T-cell (primary cell): ENCODE measurements around the gene ITGAL. TPM values are rescaled to one million over a fixed set of nuclear protein-coding genes. Genes with fewer than 3 reads are reported as not detected.
"Not testable (repeated sequence)": the region's sequence is repeated elsewhere in the genome, so short reads cannot be mapped to it uniquely, and the experiment has no call there.

Experiments
- ATAC-seq, 4 experiments: fragments of 200-7000 bp in 3 of 4; fragments of 150-1000 bp in 1 of 4; cut with Tn5 transposase; replicated peaks in 1 of 4; 1 replicate in 3 of 4; 2 replicates in 1 of 4; pipeline ENCODE4 v1.10.0; 2021; ENCODE audit warnings: moderate library complexity in 3 of 4, mild to moderate bottlenecking in 2 of 4, moderate number of reproducible peaks in 1 of 4
- CTCF ChIA-PET, 2 donors: fragments of 300-600 bp; sonication (Branson Sonifier 250); formaldehyde crosslinking; loops; one replicate each; lab custom pipeline; 2022; ENCODE audit warnings: antibody characterized with exemption in 2 of 2; lab: Charles Lee
- POLR2A ChIA-PET, 2 donors: fragments of 300-600 bp; sonication (Branson Sonifier 250); formaldehyde crosslinking; loops; one replicate each; lab custom pipeline; 2022; ENCODE audit warnings: antibody characterized with exemption in 2 of 2; lab: Charles Lee
- DNase-seq, 35 experiments: peaks; one replicate each; pipeline versions ENCODE4 v3.0.0 to v3.0.0-alpha.2; 2013 to 2023
- H3K27ac ChIP-seq: one replicate; pipeline ENCODE4 v1.5.1; 2013; ENCODE audit warnings: low read length
- H3K27me3 ChIP-seq, 2 experiments: replicated peaks in 1 of 2; 1 replicate in 1 of 2; 2 replicates in 1 of 2; pipeline versions ENCODE4 v1.6.1 to v1.7.0; 2013; ENCODE audit warnings: low read length in 1 of 2, mixed read lengths in 1 of 2; ENCODE audit not compliant: control insufficient read depth in 2 of 2, insufficient read depth in 2 of 2; ENCODE audit errors: extremely low read depth in 1 of 2
- H3K36me3 ChIP-seq, 2 donors: 1 replicate in 1 of 2; 2 replicates in 1 of 2; pipeline versions ENCODE4 v1.6.1 to v1.7.0; 2013; ENCODE audit warnings: low read length in 1 of 2; ENCODE audit not compliant: control insufficient read depth in 2 of 2, insufficient read depth in 1 of 2; ENCODE audit errors: extremely low read depth in 1 of 2
- H3K4me1 ChIP-seq, 2 experiments: 1 replicate in 1 of 2; 2 replicates in 1 of 2; pipeline versions ENCODE4 v1.6.1 to v1.7.0; 2013; ENCODE audit warnings: low read length in 2 of 2, mixed read lengths in 1 of 2; ENCODE audit not compliant: insufficient read depth in 2 of 2, control insufficient read depth in 1 of 2; ENCODE audit errors: extremely low read depth in 1 of 2
- H3K4me3 ChIP-seq, 2 donors: 1 replicate in 1 of 2; 2 replicates in 1 of 2; pipeline versions ENCODE4 v1.5.1 to v1.7.0; 2013; ENCODE audit warnings: mild to moderate bottlenecking in 2 of 2, low read length in 1 of 2, moderate library complexity in 1 of 2; ENCODE audit not compliant: control insufficient read depth in 1 of 2; ENCODE audit errors: extremely low read depth in 1 of 2
- H3K9me3 ChIP-seq: 2 replicates; pipeline ENCODE4 v1.7.0; 2013
- H3K27ac Mint-ChIP-seq, 2 donors: one replicate each; pipeline ENCODE4 v1.8.0; 2020 to 2021; ENCODE audit warnings: mild to moderate bottlenecking in 2 of 2, mixed read lengths in 2 of 2
- H3K27me3 Mint-ChIP-seq, 2 donors: one replicate each; pipeline ENCODE4 v1.8.0; 2021 to 2022; ENCODE audit warnings: mixed read lengths in 2 of 2
- H3K36me3 Mint-ChIP-seq: one replicate; pipeline ENCODE4 v1.8.0; 2021; ENCODE audit warnings: mixed read lengths
- H3K4me1 Mint-ChIP-seq, 3 donors: one replicate each; pipeline ENCODE4 v1.8.0; 2020 to 2022; ENCODE audit warnings: mixed read lengths in 3 of 3, mild to moderate bottlenecking in 1 of 3
- H3K4me3 Mint-ChIP-seq, 3 donors: one replicate each; pipeline ENCODE4 v1.8.0; 2020 to 2022; ENCODE audit warnings: mild to moderate bottlenecking in 3 of 3, mixed read lengths in 3 of 3, moderate library complexity in 3 of 3
- H3K9me3 Mint-ChIP-seq, 3 donors: one replicate each; pipeline ENCODE4 v1.8.0; 2020 to 2022; ENCODE audit warnings: mixed read lengths in 3 of 3
- WGBS: methylation state at CpG from one replicate; pipeline ENCODE4 v1.1.5; 2013; ENCODE audit warnings: missing lambda C conversion rate; ENCODE audit not compliant: insufficient coverage; 5-methylcytosine and 5-hydroxymethylcytosine counted together
- total RNA-seq, 35 experiments: library from RNA in 6 of 35; stranded (reverse) in 6 of 35; fragments of 120-200 nt in 1 of 35; gene quantifications; one replicate each; pipeline versions ENCODE4 v1.2.1 to v1.2.4 and lab custom pipeline; 2013 to 2026

ITGAL gene
- total RNA-seq, 5 donors from 2014 or later (not counting 1 experiment from before 2014, with no cell fraction given): 322 to 640 (median 518) TPM

DNA sequence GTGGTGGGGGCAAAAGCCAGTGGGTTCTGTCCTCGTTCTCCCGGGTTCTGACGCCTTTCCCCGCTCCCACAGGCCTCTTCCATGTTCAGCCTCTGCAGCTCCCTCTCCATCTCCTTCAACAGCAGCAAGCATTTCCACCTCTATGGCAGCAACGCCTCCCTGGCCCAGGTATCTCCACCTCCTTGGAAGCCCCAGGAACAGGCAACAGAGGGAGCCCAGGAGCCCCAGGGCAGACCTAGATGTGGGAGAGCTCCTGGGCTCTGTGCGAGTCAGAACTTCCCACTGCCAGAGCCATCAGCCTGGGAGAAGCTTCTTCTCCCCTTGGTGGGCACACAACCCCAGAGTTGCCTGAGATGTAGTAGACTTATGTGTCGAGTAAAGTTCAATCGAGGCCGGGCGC lies 46.0 kb downstream of the ITGAL start:
- Histone ChIP-seq H3K27me3 (no peaks in the 10 kb centered on the region), H3K36me3 (peaks cover 18 to 78% of the 10 kb centered on the region in 2 donors), H3K27ac (no peak overlapping the region), H3K9me3 (no peaks in the 10 kb centered on the region), H3K4me3 (no peak overlapping the region), H3K4me1 (peaks cover 2 to 23% of the 10 kb centered on the region in 2 experiments)
- Mint-ChIP-seq H3K4me3 (no peak overlapping the region), H3K4me1 (peaks cover 10 to 20% (median 12%) of the 10 kb centered on the region in 3 donors), H3K27ac (peak overlapping the region; percentile 62 to 68), H3K27me3 (no peaks in the 10 kb centered on the region), H3K36me3 (peaks cover 55% of the 10 kb centered on the region), H3K9me3 (no peaks in the 10 kb centered on the region)
- ChIA-PET POLR2A (no interaction called here), CTCF (no interaction called here)
- DNase-seq (no peak), ATAC-seq (no peak)
- WGBS: 83% methylated on average over 2 of the region's 10 CpGs

DNA sequence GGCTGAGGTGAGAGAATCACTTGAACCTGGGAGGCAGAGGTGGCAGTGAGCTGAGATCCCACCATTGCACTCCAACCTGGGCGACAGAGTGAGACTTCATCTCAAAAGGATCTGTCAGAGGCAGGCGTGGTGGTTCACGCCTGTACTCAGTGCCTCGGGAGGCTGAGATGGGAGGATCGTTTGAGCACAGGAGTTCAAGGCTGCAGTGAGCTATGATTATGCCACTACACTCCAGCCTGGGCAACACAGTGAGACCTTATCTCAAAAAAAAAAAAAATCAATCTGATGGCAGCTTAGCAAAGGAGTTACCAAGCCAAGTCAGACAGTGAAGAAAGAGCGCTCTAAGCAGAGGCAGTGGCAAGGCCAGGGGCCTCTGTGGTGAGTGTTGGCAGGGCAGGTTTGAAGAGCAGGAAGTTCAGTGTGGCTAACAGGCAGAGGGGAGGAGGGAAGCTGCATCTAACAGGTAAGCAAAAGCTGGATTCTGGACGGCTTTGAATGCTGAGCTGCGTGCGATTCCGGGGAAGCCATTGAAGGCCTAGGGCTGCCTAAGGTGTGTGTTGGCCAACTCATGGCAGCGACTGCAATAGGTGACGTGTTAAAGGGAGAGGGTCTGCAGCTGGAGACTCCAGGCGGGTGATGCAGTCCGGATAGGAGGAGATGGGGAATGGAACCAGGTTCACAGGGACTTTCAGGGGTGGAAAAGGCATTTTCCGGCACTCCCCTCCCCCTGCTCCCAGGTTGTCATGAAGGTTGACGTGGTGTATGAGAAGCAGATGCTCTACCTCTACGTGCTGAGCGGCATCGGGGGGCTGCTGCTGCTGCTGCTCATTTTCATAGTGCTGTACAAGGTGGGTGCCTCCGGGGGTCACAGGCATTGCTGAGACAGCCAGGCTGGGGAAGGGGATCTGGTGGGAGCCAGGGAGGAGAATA lies 46.8 kb downstream of the ITGAL start:
- ATAC-seq (peak in 3 of 4 experiments; percentile 22 to 40 (median 27)), DNase-seq (no peak)
- H3K9me3 Mint-ChIP-seq: no peaks in the 10 kb centered on the region
- H3K27me3 Mint-ChIP-seq: no peaks in the 10 kb centered on the region
- H3K4me1 Mint-ChIP-seq: peaks cover 10 to 20% (median 12%) of the 10 kb centered on the region in 3 donors
- H3K27ac Mint-ChIP-seq: peak overlapping the region; percentile 62 to 68
- H3K4me3 Mint-ChIP-seq: peak overlapping the region in 1 of 3 donors; percentile 13
- Histone ChIP-seq H3K4me3 (no peak overlapping the region), H3K9me3 (no peaks in the 10 kb centered on the region), H3K27me3 (no peaks in the 10 kb centered on the region), H3K36me3 (peaks cover 14 to 73% of the 10 kb centered on the region in 2 donors), H3K27ac (no peak overlapping the region), H3K4me1 (peaks cover 2 to 21% of the 10 kb centered on the region in 2 experiments)
- peaks cover 50% of the 10 kb centered on the region for H3K36me3 Mint-ChIP-seq
- CTCF ChIA-PET: no interaction called here
- POLR2A ChIA-PET: interaction anchor here in 1 of 2 donors (0.7 kb wide), 1 partner anchor 115 kb away, joined by 4 read pairs; no protein-coding TSS in a partner anchor
- 92% methylated on average over 14 of the region's 20 CpGs for WGBS

- Mint-ChIP-seq H3K9me3 (no peaks in the 10 kb centered on the region), H3K27ac (no peak overlapping the region), H3K27me3 (no peaks in the 10 kb centered on the region), H3K4me1 (peaks cover 11 to 19% (median 13%) of the 10 kb centered on the region in 3 donors), H3K4me3 (no peak overlapping the region), H3K36me3 (peaks cover 37% of the 10 kb centered on the region)
- WGBS: 94% methylated on average over 7 of the region's 7 CpGs
- H3K4me3 ChIP-seq: no peak overlapping the region
- DNase-seq (no peak), ATAC-seq (no peak)
- peaks cover 11 to 53% of the 10 kb centered on the region in 2 donors for H3K36me3 ChIP-seq
- no peaks in the 10 kb centered on the region for H3K9me3 ChIP-seq
- H3K27ac ChIP-seq: no peak overlapping the region
- POLR2A ChIA-PET: no interaction called here
- CTCF ChIA-PET: no interaction called here
- H3K4me1 ChIP-seq: peaks cover 2 to 23% of the 10 kb centered on the region in 2 experiments
- H3K27me3 ChIP-seq: no peaks in the 10 kb centered on the region
Observed at GRCh38 chr16:30521476-30521872, 48.9 kb downstream of the ITGAL start.

GRCh38 chr16:30521873-30522641 lies 49.5 kb downstream of the ITGAL start:
- DNase-seq (no peak), ATAC-seq (no peak)
- peaks cover 9 to 47% of the 10 kb centered on the region in 2 donors for H3K36me3 ChIP-seq
- WGBS: 86% methylated on average over 7 of the region's 11 CpGs
- no peaks in the 10 kb centered on the region for H3K27me3 Mint-ChIP-seq
- H3K4me1 Mint-ChIP-seq: peaks cover 11 to 19% (median 13%) of the 10 kb centered on the region in 3 donors
- ChIA-PET POLR2A (no interaction called here), CTCF (no interaction called here)
- peaks cover 31% of the 10 kb centered on the region for H3K36me3 Mint-ChIP-seq
- H3K4me3 ChIP-seq: no peak overlapping the region
- H3K27ac ChIP-seq: no peak overlapping the region
- H3K4me1 ChIP-seq: peaks cover 2 to 26% of the 10 kb centered on the region in 2 experiments
- no peak overlapping the region for H3K4me3 Mint-ChIP-seq
- no peaks in the 10 kb centered on the region for H3K27me3 ChIP-seq
- H3K9me3 ChIP-seq: no peaks in the 10 kb centered on the region
- peak overlapping the region; percentile 4 for H3K27ac Mint-ChIP-seq
- H3K9me3 Mint-ChIP-seq: no peaks in the 10 kb centered on the region

- H3K27ac ChIP-seq, POLR2A ChIA-PET, H3K27me3 Mint-ChIP-seq, H3K9me3 Mint-ChIP-seq, ATAC-seq, DNase-seq, H3K27me3 ChIP-seq, H3K4me3 ChIP-seq, H3K9me3 ChIP-seq: not testable (repeated sequence)
- H3K36me3 Mint-ChIP-seq: peaks cover 26% of the 10 kb centered on the region
- 79% methylated on average over 7 of the region's 12 CpGs for WGBS
- peak overlapping the region in 1 of 2 donors; percentile 4 for H3K27ac Mint-ChIP-seq
- H3K4me1 Mint-ChIP-seq: peaks cover 18 to 26% (median 19%) of the 10 kb centered on the region in 3 donors
- CTCF ChIA-PET: interaction anchor here in 1 of 2 donors (0.5 kb wide), 1 partner anchor 73 kb away, joined by 5 read pairs; no protein-coding TSS in a partner anchor
- Histone ChIP-seq H3K4me1 (peaks cover 3 to 30% of the 10 kb centered on the region in 2 experiments), H3K36me3 (peaks cover 1 to 39% of the 10 kb centered on the region in 2 donors)
- peak overlapping the region in 1 of 3 donors; percentile 13 for H3K4me3 Mint-ChIP-seq
Observed at GRCh38 chr16:30522702-30523463, 50.3 kb downstream of the ITGAL start.
